TTC549 (cell line): ENCODE results near the gene RNF4.

ENCODE experiments used
- FAIRE-seq: peaks from 2 replicates; lab custom pipeline; 2012; peaks lifted over from hg19 to GRCh38; lab: Jason Lieb, UNC

The RNF4 gene

GRCh38 chr4:2438822-2439718 is 29.8 kb upstream of the RNF4 start:
- no peak for FAIRE-seq

- FAIRE-seq = no peak
Observed at GRCh38 chr4:2441393-2442174, 27.3 kb upstream of the RNF4 start.

- FAIRE-seq = no peak
Observed at GRCh38 chr4:2442175-2442993, 26.5 kb upstream of the RNF4 start.

GRCh38 chr4:2443061-2443730 is 25.7 kb upstream of the RNF4 start:
- no peak for FAIRE-seq

- FAIRE-seq = no peak
Observed at GRCh38 chr4:2443956-2444740, 24.8 kb upstream of the RNF4 start.

- no peak for FAIRE-seq
Observed at GRCh38 chr4:2445130-2445529, 23.8 kb upstream of the RNF4 start.

- FAIRE-seq = no peak
Observed at GRCh38 chr4:2445571-2445970, 23.3 kb upstream of the RNF4 start.

- FAIRE-seq = no peak
Observed at GRCh38 chr4:2446656-2447564, 22.0 kb upstream of the RNF4 start.

GRCh38 chr4:2448589-2448988 is 20.3 kb upstream of the RNF4 start:
- no peak for FAIRE-seq

GRCh38 chr4:2449051-2449450 is 19.9 kb upstream of the RNF4 start:
- FAIRE-seq = no peak

GRCh38 chr4:2449511-2450392 is 19.2 kb upstream of the RNF4 start:
- FAIRE-seq = no peak

- FAIRE-seq = no peak
Observed at GRCh38 chr4:2450394-2451035, 18.4 kb upstream of the RNF4 start.

GRCh38 chr4:2451036-2451520 is 17.8 kb upstream of the RNF4 start:
- FAIRE-seq = no peak

- no peak for FAIRE-seq
Observed at GRCh38 chr4:2451821-2452785, 16.8 kb upstream of the RNF4 start.

- no peak for FAIRE-seq
Observed at GRCh38 chr4:2457481-2458295, 11.2 kb upstream of the RNF4 start.
